Measurements from ENCODE around the gene GJA10. TPM values are rescaled to one million over a fixed set of nuclear protein-coding genes. Genes with fewer than 3 reads are reported as not detected.

The GJA10 gene
- total RNA-seq, 1 experiment from 2014 or later: not detected

- POLR2A ChIA-PET (ENCODE audit: unreplicated experiment): no interaction called here
- Histone ChIP-seq H3K4me3 (ENCODE audit: low read length) (no peak overlapping the region), H3K4me2 (ENCODE audit: low read length) (no peak overlapping the region), H3K9me3 (ENCODE audit: low read length) (no peaks in the 10 kb centered on the region), H3F3A (ENCODE audit: low read length, unreplicated experiment) (no peaks in the 10 kb centered on the region), H2AFZ (ENCODE audit: low read length) (no peak overlapping the region), H3K36me3 (ENCODE audit: low read depth, low read length) (peaks cover 28% of the 10 kb centered on the region), H4K20me1 (ENCODE audit: low read length) (no peaks in the 10 kb centered on the region), H3K27me3 (ENCODE audit: low read length) (no peaks in the 10 kb centered on the region), H3K27ac (ENCODE audit: low read length) (no peak overlapping the region), H3K79me2 (ENCODE audit: low read length) (no peaks in the 10 kb centered on the region), H3K4me1 (ENCODE audit: insufficient read depth, low read length) (no peaks in the 10 kb centered on the region), H3K9me2 (replicated peaks; ENCODE audit: low read length) (no peaks in the 10 kb centered on the region), H3K9ac (ENCODE audit: low read length) (no peak overlapping the region)
- intact Hi-C loops (cut with micrococcal nuclease): no loop called here
- DNase-seq: no peak
- CTCF ChIA-PET: no interaction called here
- ATAC-seq: no peak
- TF ChIP-seq EZH2phosphoT487 (IDR thresholded peaks at IDR 0.05; ENCODE audit: borderline replicate concordance, low read length): no peak
- no peak for TF ChIP-seq EZH2 (IDR thresholded peaks at IDR 0.05; ENCODE audit: low read length, unreplicated experiment)
- TF ChIP-seq CTCF (conservative IDR thresholded peaks at IDR 0.05; ENCODE audit: low read depth, low read length): no peak
- no TSS peak for BruUV-seq (replicated peaks)
Measured at GRCh38 chr6:89862698-89863097, 31.6 kb upstream of the GJA10 start.

GRCh38 chr6:89866024-89866678 lies 28.1 kb upstream of the GJA10 start:
- intact Hi-C loops (cut with micrococcal nuclease): no loop called here
- H4K20me1 ChIP-seq (ENCODE audit: low read length): no peaks in the 10 kb centered on the region
- ChIA-PET POLR2A (ENCODE audit: unreplicated experiment) (no interaction called here), CTCF (no interaction called here)
- H3K27ac ChIP-seq (ENCODE audit: low read length): no peak overlapping the region
- H3K79me2 ChIP-seq (ENCODE audit: low read length): no peaks in the 10 kb centered on the region
- DNase-seq (no peak), ATAC-seq (no peak)
- TF ChIP-seq CTCF (conservative IDR thresholded peaks at IDR 0.05; ENCODE audit: low read depth, low read length): no peak
- no peak for TF ChIP-seq EZH2phosphoT487 (IDR thresholded peaks at IDR 0.05; ENCODE audit: borderline replicate concordance, low read length)
- no peaks in the 10 kb centered on the region for H3K4me1 ChIP-seq (ENCODE audit: insufficient read depth, low read length)
- H3K27me3 ChIP-seq (ENCODE audit: low read length): no peaks in the 10 kb centered on the region
- H3K4me2 ChIP-seq (ENCODE audit: low read length): no peak overlapping the region
- H3K4me3 ChIP-seq (ENCODE audit: low read length): no peak overlapping the region
- BruUV-seq (replicated peaks): no TSS peak
- H3K9me2 ChIP-seq (replicated peaks; ENCODE audit: low read length): no peaks in the 10 kb centered on the region
- no peaks in the 10 kb centered on the region for H3K9me3 ChIP-seq (ENCODE audit: low read length)
- H3K36me3 ChIP-seq (ENCODE audit: low read depth, low read length): peaks cover 24% of the 10 kb centered on the region
- no peak overlapping the region for H3K9ac ChIP-seq (ENCODE audit: low read length)
- H3F3A ChIP-seq (ENCODE audit: low read length, unreplicated experiment): no peaks in the 10 kb centered on the region
- H2AFZ ChIP-seq (ENCODE audit: low read length): no peak overlapping the region

DNA sequence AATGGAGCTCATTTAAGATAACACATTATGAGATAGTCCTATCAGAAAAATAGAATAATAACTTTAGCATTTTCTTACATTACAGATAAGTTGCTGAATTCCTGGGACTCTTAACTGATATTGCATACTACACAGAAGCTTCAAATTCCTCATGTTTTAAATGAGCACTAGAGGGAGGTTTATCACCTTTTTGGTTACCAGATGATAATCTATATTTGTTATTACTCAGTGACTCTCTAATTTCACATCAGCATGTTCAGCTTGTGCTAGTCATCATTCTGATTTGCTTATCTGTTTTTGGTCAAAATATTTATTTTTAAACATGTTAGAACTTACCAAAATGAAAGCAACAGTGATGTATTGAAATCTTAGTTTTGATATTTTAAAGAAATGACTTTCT lies 20.5 kb upstream of the GJA10 start:
- CTCF ChIA-PET: no interaction called here
- ATAC-seq (no peak), DNase-seq (no peak)
- H3K36me3 ChIP-seq (ENCODE audit: low read depth, low read length): peaks cover 6% of the 10 kb centered on the region
- H3K9me3 ChIP-seq (ENCODE audit: low read length): no peaks in the 10 kb centered on the region
- no TSS peak for BruUV-seq (replicated peaks)
- no peaks in the 10 kb centered on the region for H3K27me3 ChIP-seq (ENCODE audit: low read length)
- POLR2A ChIA-PET (ENCODE audit: unreplicated experiment): no interaction called here
- H3K4me2 ChIP-seq (ENCODE audit: low read length): no peak overlapping the region
- no peak overlapping the region for H3K27ac ChIP-seq (ENCODE audit: low read length)
- H3K9me2 ChIP-seq (replicated peaks; ENCODE audit: low read length): no peaks in the 10 kb centered on the region
- H3K4me3 ChIP-seq (ENCODE audit: low read length): no peak overlapping the region
- H3K9ac ChIP-seq (ENCODE audit: low read length): no peak overlapping the region
- H3F3A ChIP-seq (ENCODE audit: low read length, unreplicated experiment): no peaks in the 10 kb centered on the region
- intact Hi-C loops (cut with micrococcal nuclease): no loop called here
- no peak overlapping the region for H2AFZ ChIP-seq (ENCODE audit: low read length)
- no peaks in the 10 kb centered on the region for H4K20me1 ChIP-seq (ENCODE audit: low read length)
- H3K4me1 ChIP-seq (ENCODE audit: insufficient read depth, low read length): no peaks in the 10 kb centered on the region
- no peaks in the 10 kb centered on the region for H3K79me2 ChIP-seq (ENCODE audit: low read length)
- TF ChIP-seq EZH2phosphoT487 (IDR thresholded peaks at IDR 0.05; ENCODE audit: borderline replicate concordance, low read length): no peak
- TF ChIP-seq CTCF (conservative IDR thresholded peaks at IDR 0.05; ENCODE audit: low read depth, low read length): no peak
- no peak for TF ChIP-seq EZH2 (IDR thresholded peaks at IDR 0.05; ENCODE audit: low read length, unreplicated experiment)
